OCI-LY7 (cell line): ENCODE measurements around the gene ORC1.

Source experiments
- CTCF ChIP-seq: fragments of 200-600 bp; sonication (generic); conservative IDR thresholded peaks from 2 replicates; pipeline ENCODE4 v1.5.1; 2014; ENCODE audit warnings: mild to moderate bottlenecking, antibody characterized with exemption, low read length, moderate library complexity, mixed read lengths
- EZH2phosphoT487 ChIP-seq: fragments of 200-600 bp; sonication (generic); IDR thresholded peaks from 2 replicates; pipeline ENCODE4 v1.6.1; 2018; ENCODE audit warnings: low read depth, borderline replicate concordance, mild to moderate bottlenecking, mixed run types, antibody characterized with exemption, low read length, moderate library complexity, mixed read lengths

- no peak for TF ChIP-seq CTCF
- no peak for TF ChIP-seq EZH2phosphoT487
Observed at GRCh38 chr1:52427152-52427551, 22.9 kb upstream of the ORC1 start.
